A673 (cell line): ENCODE measurements around the gene RAPGEF4.

ENCODE experiments used
- CTCF ChIP-seq: fragments of 300-800, 200-600 bp; sonication (generic); conservative IDR thresholded peaks from 2 replicates; pipeline ENCODE4 v1.5.1; 2017; ENCODE audit warnings: low read depth, mild to moderate bottlenecking, antibody characterized with exemption, low read length, moderate library complexity, mixed read lengths
- EZH2 ChIP-seq: fragments of 200-600 bp; sonication (generic); IDR thresholded peaks from 2 replicates; pipeline ENCODE4 v1.6.1; 2017; ENCODE audit warnings: borderline replicate concordance, low read depth, mild to moderate bottlenecking, mixed read lengths, antibody characterized with exemption, low read length; ENCODE audit not compliant: poor library complexity, severe bottlenecking

GRCh38 chr2:173010233-173010632 is 274.6 kb downstream of the RAPGEF4 start:
- no peak for TF ChIP-seq CTCF
- no peak for TF ChIP-seq EZH2
